Adipose tissue (tissue), 3 donors: Measurements from ENCODE around the gene CALN1. TPM values are rescaled to one million over a fixed set of nuclear protein-coding genes. Genes with fewer than 3 reads are reported as not detected.

Experiments used
- H3K27ac ChIP-seq: one replicate; pipeline ENCODE4 v1.5.1; 2013; ENCODE audit warnings: low read depth, low read length
- WGBS, 3 donors: extraction: QIAGEN DNeasy Blood & Tissue Kit; methylation state at CpG; one replicate each; pipeline ENCODE4 v1.1.7; 2013; 5-methylcytosine and 5-hydroxymethylcytosine counted together
- polyA plus RNA-seq, 3 donors: library from polyadenylated mRNA; stranded (reverse); fragments of 200-250 nt; gene quantifications; one replicate each; pipeline ENCODE4 v1.2.3, GENCODE V29; 2013
- donor health status: healthy with polysubstance abuse.
- donor health status: Bipolar disorder and iron deficiency.
- donor health status: healthy.

The CALN1 gene
- polyA plus RNA-seq, 3 donors, result 0.12 TPM; not detected in 2

DNA sequence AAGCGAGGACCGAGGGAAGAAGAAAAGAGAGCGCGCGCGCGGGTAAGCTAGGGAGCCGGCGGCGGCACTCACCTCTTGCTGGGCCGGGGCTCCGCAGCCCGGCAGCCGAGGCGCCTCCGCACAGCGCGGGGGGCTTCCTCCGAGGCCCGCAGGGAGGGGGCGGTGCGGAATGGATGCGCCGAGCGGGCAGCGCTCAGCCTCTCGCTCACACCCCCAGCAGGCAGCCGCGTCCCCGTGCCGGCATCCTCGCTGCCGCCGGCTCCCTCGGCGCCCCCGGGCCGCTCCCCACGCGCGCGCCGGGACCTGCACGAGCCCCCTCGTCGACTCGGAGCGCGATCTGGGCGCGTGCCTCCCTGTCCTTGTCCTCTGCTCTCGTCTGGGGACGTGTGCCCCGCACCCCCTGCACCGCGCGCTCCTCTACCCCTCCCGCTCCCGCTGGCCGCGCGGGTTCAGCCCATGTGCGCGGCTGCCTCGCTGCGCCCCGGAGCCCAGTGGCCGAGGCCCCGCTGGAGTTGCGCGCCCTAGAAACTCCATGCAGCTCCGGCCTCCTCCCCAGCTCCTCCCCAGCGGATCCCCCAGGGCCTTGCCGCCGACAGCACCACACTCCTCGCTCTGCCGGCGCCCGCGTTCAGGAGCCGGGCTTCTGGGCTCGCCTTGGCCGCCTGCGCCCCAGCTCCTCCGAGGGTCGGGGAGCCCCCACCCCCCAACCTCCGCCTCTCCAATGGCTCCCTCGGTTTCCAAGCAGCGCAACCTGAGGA is 75.3 kb downstream of the CALN1 start:
- 0 to 2% (median 1%) methylated on average over 73 to 89 of the region's 89 CpGs for WGBS, 3 donors

DNA sequence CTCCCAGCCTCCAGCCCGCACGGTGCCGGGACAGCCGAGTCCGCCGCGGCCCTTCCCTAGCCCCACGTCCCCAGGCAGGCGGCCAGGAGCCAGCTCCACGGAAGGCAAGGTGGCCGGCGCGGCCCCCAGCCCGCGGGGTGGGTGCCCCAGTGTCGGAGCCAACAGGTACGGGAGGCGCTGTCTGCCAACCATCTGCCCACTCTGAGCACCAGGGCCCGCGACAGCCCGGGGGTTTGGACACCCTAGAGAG is 75.8 kb downstream of the CALN1 start:
- H3K27ac ChIP-seq, result no peak overlapping the region
- 0 to 1% (median 0%) methylated on average over 18 to 21 of the region's 21 CpGs for WGBS, 3 donors

More for the DNA sequence above, 75.3 kb downstream of the CALN1 start:
- H3K27ac ChIP-seq, result no peak overlapping the region

DNA sequence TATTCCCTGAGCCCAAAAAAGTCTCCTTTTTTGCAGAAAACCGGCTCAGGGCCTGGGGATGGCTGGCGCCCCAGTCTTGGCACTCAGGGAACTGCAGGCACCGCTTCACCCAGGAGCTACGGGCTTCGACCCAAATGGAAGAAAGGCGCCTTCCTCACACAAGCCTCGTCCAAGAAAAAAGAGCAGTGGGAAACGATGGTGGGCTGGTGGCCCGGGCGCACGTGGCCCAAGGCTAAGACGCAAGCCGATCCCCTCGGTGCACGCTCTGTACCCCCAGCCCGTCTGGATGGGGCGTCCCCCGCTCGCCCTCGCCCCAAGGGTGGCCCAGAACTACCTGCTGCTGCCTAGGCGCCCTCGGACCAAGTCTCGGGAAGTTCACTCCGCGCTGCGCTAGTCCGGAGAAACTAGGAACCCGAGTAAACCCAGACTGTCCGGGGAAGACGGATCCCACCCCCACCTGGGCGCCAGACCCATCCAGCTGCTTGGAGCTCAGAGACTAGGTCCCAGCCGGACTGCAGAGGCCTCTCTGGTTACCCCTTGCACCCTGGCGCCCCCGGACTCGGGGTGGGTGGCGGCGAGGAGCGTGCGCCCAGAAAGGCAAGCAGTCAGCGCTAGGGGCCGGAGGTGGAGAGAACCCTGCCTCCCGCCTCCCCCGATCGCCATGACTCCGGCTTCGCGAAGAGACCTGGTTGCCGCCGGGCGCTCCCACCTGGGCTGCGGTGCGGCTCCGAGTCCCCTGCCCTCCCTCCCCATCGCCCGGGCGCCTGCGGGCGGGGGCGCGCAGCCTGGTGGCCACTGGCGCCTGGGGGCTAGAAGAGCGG is 76.4 kb downstream of the CALN1 start:
- 1 to 3% (median 1%) methylated on average over 55 to 62 of the region's 62 CpGs for WGBS, 3 donors
- no peak overlapping the region for H3K27ac ChIP-seq

DNA sequence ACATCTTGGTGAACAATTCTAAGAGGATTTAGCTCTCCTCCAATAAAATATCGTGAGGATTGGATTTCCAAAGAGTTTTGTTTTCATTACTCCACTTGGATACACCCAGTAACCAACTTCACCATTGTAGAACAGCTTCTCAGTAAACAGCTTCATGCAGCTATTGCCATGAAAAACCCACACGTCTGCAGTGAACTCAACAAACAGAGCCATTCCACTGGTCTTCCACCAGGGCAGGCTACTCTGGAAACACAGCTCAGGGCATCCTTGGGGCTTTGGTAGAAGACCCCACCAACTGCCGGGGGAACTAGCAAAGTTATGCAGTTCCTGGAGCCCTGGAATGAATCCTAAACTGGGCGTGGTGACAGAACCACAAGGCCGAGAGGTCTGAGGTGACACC is 77.4 kb downstream of the CALN1 start:
- 50 to 55% (median 54%) methylated on average over 5 of the region's 5 CpGs for WGBS, 3 donors
- H3K27ac ChIP-seq, result no peak overlapping the region

DNA sequence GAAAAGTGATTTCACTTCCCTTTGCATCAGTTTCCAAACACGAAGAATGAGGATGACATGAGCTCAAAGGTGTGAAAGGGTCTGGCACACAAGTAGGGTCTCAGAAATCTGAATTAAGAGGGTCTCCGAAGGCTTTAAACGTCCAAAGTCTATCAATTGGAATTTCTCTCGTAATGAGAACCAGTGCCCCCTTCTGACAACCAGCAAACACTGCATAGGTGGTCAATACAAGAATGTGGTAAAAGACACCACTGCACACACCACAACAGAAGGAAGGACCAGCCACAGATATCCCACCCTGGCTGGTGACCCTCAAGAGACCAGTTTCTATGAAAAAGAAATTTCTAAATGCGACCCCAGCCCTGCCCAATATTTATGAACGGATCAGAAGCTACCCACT is 78.1 kb downstream of the CALN1 start:
- no peak overlapping the region for H3K27ac ChIP-seq
- 19 to 27% (median 22%) methylated on average over 6 of the region's 6 CpGs for WGBS, 3 donors

DNA sequence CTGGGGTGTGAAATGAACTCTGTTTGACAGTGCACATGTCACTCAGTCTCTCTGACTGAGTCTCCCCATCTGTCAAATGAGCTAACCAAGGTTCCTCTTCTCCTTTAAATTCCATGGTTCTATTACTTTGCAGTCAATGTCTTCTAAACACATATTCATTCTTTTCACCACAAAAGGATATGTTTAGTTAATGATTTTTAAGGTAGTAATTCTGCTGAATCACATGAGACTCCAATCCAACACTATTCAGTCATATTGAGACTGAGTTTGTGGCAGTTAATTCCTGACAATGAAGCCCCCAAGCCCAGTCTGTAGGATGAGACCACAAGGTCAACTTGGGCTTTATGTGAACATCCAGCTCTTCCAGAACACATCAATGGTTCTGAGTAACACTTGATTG is 85.3 kb downstream of the CALN1 start:
- no peak overlapping the region for H3K27ac ChIP-seq

DNA sequence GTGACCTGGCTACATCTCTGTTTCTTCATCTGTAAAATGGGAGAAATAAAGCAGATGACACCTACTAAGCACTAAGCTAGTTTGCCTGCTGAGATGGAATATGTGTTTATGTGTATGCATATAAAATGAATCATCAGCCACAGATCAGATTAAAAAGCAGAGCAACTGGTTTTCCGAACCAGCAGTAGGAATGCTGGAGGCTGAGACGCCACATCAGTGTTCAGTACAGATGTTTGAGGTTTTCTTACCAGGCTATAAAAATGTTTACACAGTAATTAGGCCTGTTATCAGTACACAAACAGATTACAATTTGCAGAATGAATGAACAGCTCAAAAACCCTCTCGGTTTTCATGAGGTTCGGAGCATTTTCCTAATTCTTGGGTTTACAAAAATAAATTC is 85.8 kb downstream of the CALN1 start:
- 26 to 84% (median 73%) methylated on average over 4 of the region's 4 CpGs for WGBS, 3 donors
- H3K27ac ChIP-seq, result no peak overlapping the region

DNA sequence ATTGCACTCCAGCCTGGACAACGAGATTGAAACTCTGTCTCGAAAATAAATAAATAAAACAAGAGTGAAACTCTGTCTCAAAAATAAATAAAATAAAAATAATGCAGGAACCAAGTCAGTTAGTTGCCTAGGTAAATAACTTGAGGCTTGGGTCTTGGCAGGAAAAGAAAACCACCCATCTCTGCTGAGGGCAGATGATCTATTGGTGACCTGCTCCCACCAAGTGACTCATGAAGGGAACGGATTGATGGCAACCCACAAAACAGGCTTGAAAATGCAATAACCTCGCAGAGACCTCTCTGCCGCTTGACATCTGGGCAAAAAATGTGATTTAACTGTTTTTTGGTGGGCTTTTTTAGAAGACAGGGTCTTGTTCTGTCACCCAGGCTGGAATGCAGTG is 86.6 kb downstream of the CALN1 start:
- WGBS, 3 donors, result 69 to 79% (median 79%) methylated on average over 5 of the region's 5 CpGs
- no peak overlapping the region for H3K27ac ChIP-seq

DNA sequence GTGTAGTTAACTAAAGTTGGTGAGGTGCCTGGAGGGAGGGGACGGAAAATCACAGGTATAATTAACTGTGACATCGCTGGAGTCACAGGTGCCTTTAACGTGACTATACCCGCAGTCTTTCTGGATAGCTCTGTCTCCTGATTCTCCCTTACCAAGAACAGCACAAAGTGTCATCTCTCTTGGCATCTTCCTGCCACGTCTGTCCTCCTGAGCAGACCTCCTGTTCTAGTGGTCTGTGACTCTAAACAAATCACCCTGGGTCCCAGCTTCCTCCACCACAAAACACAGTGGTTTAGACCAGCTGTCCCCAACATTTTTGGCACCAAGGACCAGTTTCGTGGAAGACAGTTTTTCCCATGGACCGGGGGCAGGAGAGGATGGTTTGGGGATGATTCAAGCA is 90.5 kb downstream of the CALN1 start:
- WGBS, 3 donors, result 63 to 80% (median 71%) methylated on average over 7 of the region's 7 CpGs
- no peak overlapping the region for H3K27ac ChIP-seq

DNA sequence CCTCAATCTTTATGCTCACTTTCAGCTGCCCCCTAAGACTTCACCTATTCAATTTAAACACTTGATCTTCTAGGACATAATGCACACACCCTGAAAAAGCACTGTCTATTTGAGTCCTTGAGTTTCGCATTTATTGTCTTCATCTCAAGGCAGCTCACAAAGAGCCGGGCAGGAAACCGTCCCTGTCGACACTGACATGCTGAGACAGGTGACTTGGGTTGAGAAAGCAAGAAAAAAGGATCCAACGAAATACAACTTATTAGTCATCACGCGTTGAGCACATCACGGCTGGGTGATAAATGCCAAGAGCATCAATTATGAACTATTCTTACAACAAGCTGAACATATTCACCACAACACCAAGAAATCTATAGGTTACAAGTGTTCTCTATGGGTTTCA is 91.1 kb downstream of the CALN1 start:
- 80 to 83% (median 81%) methylated on average over 8 of the region's 8 CpGs for WGBS, 3 donors
- no peak overlapping the region for H3K27ac ChIP-seq

DNA sequence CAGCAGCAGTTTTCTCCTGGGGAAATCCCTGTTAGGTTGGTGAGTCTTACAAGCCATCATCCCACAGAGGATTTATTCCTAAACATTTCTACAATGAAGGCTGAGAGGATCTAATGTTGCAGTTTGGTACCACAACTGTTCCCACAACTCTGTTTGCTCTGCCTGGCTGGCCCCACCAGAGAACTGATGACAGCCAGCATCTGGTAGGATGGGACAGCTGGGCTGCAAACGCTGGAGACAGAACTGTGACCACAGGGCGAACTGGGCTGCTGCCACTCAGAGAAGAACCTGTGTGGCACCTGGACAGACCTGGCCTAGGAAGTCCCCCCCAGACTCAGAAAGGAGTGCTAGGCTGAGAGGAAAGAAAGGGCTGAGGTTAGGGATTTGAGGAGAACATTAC is 94.8 kb downstream of the CALN1 start:
- H3K27ac ChIP-seq, result no peak overlapping the region
- WGBS, 3 donors, result 49 to 63% (median 51%) methylated on average over 2 of the region's 2 CpGs

DNA sequence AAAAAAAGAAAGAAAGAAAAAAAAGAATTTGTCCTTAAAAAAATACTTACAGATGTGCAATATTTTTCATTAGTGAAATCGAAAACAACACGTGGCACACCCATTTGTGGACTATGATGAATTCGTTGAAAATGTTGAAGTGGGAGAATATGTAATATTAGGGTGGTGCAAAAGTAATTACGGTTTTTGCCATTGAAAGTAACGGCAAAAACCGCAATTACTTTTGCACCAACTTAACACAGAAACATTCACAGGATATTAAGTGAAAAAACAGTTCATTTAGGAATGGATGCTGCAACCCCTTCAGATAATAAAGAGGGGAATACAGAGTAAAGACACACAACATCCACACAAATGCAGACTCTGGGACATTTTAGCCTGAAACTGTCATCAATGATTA is 96.0 kb downstream of the CALN1 start:
- 77 to 85% (median 84%) methylated on average over 6 of the region's 6 CpGs for WGBS, 3 donors
- no peak overlapping the region for H3K27ac ChIP-seq

DNA sequence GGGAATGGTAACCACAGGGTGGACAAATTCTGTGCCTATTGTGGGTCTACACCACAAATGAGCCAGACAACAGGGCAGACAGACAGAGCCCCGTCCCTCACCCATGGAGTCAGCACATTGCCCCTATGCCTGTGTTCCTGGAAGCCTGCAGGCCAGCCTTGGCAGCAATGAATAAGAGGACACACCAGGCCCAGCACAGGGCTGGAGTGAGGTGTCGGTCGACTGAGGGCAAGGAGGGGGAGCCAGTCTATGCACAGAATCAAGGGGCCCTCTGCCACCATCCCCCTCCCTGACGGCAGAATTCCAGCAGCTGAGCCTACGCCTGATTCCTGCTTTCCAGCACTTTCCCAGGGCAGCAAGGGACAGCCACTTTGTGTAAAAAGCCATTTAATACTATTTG is 98.2 kb downstream of the CALN1 start:
- no peak overlapping the region for H3K27ac ChIP-seq
- WGBS, 3 donors, result 56 to 71% (median 61%) methylated on average over 5 of the region's 5 CpGs

DNA sequence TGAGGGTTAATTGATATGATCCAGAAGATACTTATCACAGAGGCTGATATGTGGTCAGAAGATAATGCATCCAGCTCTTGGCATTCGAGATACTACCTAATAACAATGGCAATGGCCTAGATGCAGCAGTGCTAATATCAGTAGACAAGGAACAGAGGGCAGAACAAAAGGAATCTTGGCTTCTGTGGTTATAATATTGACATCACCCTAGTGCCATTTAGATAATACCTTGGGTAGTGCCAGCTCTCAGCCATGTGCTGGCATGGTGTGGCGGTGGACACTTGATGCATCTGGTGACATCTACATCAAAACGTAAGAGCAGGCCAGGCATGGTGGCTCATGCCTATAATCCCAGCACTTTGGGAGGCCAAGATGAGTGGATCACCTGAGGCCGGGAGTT is 101.8 kb downstream of the CALN1 start:
- H3K27ac ChIP-seq, result no peak overlapping the region
- WGBS, 3 donors, result 83 to 93% (median 91%) methylated on average over 4 of the region's 4 CpGs

DNA sequence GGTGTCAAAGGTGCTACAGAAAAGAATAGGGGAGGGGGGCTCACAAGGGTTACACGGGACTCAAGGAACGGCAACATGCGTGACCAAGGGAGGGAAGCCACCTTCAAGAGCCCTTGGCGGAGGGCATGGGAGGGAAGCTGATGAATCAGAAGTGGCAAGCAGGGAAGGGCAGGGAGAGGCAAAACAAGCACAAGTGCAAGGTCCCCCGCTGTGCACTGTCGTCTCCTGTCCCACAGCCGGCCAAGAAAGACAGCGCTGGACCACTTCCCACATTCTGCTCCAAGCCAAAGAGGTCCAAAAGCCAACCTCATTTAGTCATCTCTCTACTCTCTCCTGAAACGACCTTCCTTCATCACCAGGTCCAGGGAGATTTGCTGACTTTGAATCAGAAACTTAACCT is 102.7 kb downstream of the CALN1 start:
- 83 to 87% (median 84%) methylated on average over 9 of the region's 9 CpGs for WGBS, 3 donors
- no peak overlapping the region for H3K27ac ChIP-seq

DNA sequence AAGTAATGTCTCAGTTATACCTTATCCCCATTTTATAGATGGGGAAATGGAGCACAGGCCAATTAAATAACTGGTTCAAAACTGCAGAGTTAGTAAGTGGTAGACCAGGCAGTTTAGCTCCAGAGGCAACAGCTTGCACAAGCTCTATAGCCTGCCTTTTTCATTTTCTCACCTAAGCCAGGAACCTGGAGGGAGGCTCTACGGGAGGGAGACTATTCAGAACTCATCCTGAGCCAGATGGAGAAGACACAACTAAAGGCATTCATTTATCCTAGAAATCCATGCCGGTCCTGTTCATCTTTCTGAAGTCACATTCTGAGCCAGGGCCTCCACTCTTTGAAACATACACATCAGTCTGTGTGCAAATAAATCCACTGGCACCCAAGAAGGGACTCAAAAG is 103.2 kb downstream of the CALN1 start:
- H3K27ac ChIP-seq, result no peak overlapping the region
- whole genome bisulfite sequencing, 3 donors, result 79 to 90% (median 87%) methylated on average over 2 of the region's 2 CpGs

DNA sequence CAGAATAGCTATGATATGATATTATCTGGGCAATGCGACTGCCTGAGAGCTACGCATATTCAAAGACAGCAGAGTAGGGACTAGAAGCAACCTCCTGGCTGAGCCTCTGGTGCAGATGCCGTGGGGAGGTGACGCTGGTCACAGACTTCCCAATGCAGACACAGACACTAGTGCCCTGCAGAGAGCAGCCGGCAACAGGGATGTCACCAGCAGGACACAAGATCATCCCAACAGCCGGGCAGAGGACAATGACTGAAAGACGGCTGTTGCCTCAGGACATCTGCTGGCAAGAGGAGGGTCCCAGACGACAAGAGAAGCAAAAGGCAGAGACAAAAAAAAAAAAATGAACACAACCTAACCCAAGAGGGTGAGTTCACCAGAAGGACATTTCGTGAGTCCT is 104.6 kb downstream of the CALN1 start:
- WGBS, 3 donors, result 75 to 86% (median 83%) methylated on average over 9 of the region's 9 CpGs
- H3K27ac ChIP-seq, result no peak overlapping the region

DNA sequence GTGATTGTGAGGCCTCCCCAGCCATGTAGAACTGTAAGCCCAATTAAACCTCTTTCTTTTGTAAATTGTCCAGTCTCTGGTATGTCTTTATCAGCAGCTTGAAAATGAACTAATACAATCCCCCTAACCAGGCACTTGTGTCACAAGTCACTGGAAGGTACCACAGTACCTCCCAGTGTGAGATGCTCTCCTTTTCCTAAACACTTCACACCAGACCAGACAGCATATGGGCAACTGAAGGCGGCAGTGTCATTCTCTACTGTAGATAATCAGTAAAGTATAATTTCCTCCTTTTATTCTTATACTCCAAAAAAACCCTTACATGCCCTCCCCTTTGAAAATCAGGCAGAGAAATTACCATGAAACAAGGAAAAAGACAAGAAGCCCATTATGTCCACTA is 113.2 kb downstream of the CALN1 start:
- no peak overlapping the region for H3K27ac ChIP-seq
- 64 to 68% (median 64%) methylated on average over 1 of the region's 1 CpG for WGBS, 3 donors

DNA sequence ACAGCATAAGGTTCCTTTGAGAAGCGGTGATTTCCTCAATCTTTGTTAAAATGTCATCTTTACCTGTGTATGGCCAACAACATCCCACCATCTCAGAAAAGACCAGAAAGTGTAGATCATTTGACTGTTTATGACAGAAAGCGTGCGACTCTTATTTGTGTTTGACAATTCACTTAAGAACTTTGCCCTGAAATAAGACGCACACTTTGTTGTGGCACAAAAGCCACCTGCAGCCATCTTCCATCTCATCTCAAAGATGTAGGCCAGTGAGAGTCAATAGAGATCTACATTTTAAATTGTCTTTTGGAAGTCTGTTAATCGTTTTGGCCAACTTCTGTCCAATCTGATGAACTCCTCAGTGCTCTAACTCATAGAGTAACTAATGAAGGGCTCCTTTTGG is 114.0 kb downstream of the CALN1 start:
- 84 to 93% (median 88%) methylated on average over 5 of the region's 5 CpGs for WGBS, 3 donors
- no peak overlapping the region for H3K27ac ChIP-seq

DNA sequence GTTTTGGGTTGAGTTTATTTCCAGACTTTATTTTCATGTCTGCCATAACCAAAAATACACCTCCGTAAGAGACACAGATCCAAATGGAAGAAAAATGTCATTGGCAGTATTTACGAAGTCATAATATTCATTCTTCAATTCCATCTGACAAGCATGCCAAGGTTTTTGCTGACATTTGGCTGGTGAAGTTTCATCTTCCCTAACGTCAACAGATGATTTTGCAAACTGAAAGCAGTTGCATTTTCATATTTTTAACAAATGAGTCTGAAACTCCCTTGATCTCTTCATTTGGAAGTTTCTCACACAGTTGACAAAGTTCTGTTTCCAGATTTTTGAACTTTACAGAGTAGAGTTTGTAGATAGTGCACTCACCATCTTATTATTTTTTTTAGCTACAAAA is 114.5 kb downstream of the CALN1 start:
- H3K27ac ChIP-seq, result no peak overlapping the region
- 66 to 69% (median 68%) methylated on average over 3 of the region's 3 CpGs for WGBS, 3 donors
